Choroid plexus epithelial cell (primary cell): ENCODE data around the gene CNOT3.

ENCODE experiments used
- DNase-seq: peaks from one replicate; pipeline ENCODE4 v3.0.0-alpha.2; 2010; ENCODE audit warnings: low read depth
- H3K4me3 ChIP-seq: 2 replicates; pipeline ENCODE4 v1.5.1; 2011; ENCODE audit warnings: low read depth, mild to moderate bottlenecking, control low read depth, low read length, moderate library complexity
- CTCF ChIP-seq: conservative IDR thresholded peaks from 2 replicates; pipeline ENCODE4 v1.5.1; 2011; ENCODE audit warnings: low read depth, mild to moderate bottlenecking, control low read depth, inconsistent platforms, low read length, moderate library complexity

The CNOT3 gene

GRCh38 chr19:54100561-54100960 lies 37.0 kb upstream of the CNOT3 start, which contains the start of gene OSCAR:
TSS of gene OSCAR (minus strand) at chr19:54100803. CDS start at chr19:54100792, 11 bp downstream.
- H3K4me3 ChIP-seq, result no peak within 1 kb of the TSS
- no peak for TF ChIP-seq CTCF

GRCh38 chr19:54102421-54103169 lies 35.0 kb upstream of the CNOT3 start, which contains the start of gene NDUFA3:
TSS of gene NDUFA3 (plus strand) at chr19:54102855. CDS start at chr19:54102879, 24 bp downstream.
- DNase-seq, result peak; percentile 99
- peak within 1 kb of the TSS; percentile 99 for H3K4me3 ChIP-seq
- TF ChIP-seq CTCF, result no peak

More at GRCh38 chr19:54100561-54100960, 37.0 kb upstream of the CNOT3 start, which contains the start of gene OSCAR:
- DNase-seq, result no peak

- DNase-seq, result no peak
- no peak for TF ChIP-seq CTCF
Observed at GRCh38 chr19:54104998-54105715, 32.4 kb upstream of the CNOT3 start.

GRCh38 chr19:54105796-54106195 lies 31.8 kb upstream of the CNOT3 start:
- no peak for DNase-seq
- no peak for TF ChIP-seq CTCF

More at GRCh38 chr19:54104998-54105715, 32.4 kb upstream of the CNOT3 start:
- H3K4me3 ChIP-seq, result no peak overlapping the region

GRCh38 chr19:54106716-54107115 lies 30.8 kb upstream of the CNOT3 start:
- no peak overlapping the region for H3K4me3 ChIP-seq
- no peak for DNase-seq
- TF ChIP-seq CTCF, result no peak

More at GRCh38 chr19:54105796-54106195, 31.8 kb upstream of the CNOT3 start:
- no peak overlapping the region for H3K4me3 ChIP-seq

GRCh38 chr19:54107876-54108490 lies 29.6 kb upstream of the CNOT3 start:
- no peak for TF ChIP-seq CTCF
- no peak overlapping the region for H3K4me3 ChIP-seq
- DNase-seq, result no peak
